ENCODE results near the gene PCDH9.

PCDH9 gene

DNA sequence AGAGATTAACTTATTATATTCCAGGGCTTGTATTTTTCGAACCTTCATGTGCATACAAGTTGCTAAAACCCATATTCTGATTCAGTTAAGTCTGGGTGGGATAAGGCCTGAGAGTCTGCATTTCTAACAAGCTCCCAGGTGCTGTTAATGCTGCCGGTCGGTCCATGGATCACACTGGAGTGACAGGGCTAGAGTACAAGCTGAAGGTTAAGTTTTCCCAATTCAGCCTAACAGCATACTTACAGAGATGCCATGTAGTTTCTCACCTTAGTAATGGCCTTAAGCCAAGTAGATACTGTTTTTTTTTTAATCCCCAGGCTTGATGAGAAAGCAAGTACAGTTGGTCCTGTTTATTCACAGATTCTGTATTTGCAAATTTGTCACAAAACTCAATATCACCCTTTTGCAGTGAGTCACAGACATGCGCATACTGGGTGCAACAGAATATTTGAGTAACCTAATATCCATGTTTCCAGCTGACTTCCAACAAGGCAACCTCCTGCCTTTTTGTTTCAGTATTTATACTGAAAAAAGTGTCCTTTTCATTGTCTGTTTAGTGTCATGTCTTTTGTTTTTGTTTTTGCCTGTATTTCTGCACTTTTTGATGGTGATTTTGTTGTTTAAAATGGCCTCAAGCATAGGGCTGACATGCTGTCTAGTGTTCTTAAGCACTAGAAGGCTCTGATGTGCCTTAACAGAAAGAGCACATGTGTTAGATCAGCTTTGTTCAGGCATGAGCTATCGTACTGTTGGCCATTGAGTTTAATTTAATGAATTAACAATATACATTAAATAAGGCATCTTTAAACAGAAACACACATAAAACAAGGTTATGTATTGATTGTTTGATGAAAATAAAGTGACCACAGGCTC is 875.0 kb downstream of the PCDH9 start:
- no peak for DNase-seq

GRCh38 chr13:66353664-66354063 is 876.5 kb downstream of the PCDH9 start:
- no peak for DNase-seq

DNA sequence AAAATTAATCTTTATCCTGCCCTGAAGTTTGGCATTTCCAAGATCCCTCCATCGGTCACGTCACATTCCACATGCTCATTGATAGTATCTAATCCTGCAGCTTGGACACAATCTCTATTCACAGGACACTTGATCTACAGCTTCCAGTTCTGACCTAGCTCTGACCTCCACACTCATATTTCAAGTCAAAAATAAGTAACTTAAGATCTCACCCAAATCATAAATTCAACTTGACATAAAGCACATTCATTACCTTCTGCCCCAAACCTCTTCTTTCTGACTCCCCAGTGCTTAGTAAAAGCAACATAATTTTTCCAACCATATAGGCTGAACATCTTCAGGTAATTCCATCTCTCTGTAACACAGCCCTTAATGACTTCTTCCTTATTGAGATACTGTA is 880.2 kb downstream of the PCDH9 start:
- peak; percentile 40 for DNase-seq

GRCh38 chr13:66348745-66349690 is 881.1 kb downstream of the PCDH9 start:
- DNase-seq: no peak

- no peak for DNase-seq
Observed at GRCh38 chr13:66347486-66348117, 882.5 kb downstream of the PCDH9 start.

- peak; percentile 21 for DNase-seq
Observed at GRCh38 chr13:66345971-66346370, 884.2 kb downstream of the PCDH9 start.

DNA sequence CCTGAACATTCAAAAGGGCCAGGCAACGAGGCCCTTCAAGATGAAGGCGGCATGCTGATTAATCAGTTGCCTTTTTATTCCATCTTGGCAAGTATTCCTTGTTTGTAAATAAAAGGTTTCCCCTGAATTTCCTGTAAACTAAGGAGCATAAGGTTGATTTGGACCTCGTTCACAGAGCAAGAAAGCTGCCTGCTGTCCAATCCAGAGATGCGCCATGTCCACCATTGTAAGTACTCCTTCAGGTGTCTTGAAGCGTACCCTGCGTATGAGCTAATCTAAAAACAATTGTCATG is 884.7 kb downstream of the PCDH9 start:
- DNase-seq: no peak

DNA sequence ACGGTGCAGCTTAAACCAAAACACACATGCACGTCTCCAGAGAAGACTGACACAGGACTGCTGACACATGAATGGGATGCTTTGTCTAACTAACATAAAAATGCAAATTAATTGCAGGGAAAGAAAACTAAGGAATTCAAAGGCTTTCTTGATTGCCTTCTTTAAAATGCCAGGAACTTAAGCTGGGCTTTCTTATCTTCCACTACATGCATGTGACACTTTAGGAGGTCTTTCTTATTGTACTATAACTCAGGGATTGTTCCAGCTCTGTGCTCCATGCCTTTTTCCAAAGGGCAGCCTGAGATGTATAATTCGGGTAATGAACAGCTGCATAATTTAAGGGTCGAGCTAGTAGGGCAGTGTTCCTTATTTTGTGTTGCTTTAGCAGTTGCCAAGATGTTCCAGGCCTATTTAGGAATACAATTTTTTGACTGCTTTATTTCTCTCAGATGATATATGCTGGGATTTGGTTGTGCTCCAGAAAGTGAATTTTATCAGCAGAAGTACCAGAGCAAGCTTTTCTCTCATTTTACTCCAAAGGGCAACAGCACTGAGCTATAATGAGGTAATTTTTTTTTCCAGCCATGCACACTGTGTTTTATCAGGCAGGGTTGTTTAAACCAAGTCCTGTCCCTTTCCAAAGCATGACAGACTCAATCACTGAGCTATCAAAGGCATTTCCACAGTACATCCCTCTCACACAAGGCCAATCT is 885.2 kb downstream of the PCDH9 start:
- peak; percentile 48 for DNase-seq

DNA sequence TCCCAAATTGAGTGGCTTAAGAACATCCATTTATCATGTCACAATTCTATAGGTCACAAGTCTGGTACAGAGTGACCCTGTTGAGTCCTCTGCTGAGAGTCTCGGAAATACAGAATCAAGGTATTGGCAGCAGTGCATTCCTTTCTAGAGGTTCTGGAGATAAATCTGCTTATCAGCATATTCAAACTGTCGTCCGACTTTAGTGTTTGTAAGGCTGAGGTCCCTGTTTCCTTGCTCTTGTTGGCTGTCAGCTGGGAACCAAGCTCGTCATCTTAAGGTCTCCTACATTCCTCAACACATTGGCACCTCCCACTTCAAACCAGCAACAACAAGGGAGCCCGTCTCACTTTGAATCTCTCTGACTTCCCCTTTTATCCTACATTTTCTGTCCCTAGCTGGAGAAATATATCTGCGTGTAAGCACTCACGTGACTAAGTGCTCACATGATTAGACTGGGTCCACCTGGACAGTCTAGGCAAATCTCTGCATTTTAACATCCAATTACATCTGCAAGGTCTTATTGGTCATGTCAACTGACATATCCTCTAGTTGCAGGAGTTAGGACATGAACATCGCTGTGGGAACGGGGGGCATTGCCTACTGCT is 886.8 kb downstream of the PCDH9 start:
- no peak for DNase-seq

DNA sequence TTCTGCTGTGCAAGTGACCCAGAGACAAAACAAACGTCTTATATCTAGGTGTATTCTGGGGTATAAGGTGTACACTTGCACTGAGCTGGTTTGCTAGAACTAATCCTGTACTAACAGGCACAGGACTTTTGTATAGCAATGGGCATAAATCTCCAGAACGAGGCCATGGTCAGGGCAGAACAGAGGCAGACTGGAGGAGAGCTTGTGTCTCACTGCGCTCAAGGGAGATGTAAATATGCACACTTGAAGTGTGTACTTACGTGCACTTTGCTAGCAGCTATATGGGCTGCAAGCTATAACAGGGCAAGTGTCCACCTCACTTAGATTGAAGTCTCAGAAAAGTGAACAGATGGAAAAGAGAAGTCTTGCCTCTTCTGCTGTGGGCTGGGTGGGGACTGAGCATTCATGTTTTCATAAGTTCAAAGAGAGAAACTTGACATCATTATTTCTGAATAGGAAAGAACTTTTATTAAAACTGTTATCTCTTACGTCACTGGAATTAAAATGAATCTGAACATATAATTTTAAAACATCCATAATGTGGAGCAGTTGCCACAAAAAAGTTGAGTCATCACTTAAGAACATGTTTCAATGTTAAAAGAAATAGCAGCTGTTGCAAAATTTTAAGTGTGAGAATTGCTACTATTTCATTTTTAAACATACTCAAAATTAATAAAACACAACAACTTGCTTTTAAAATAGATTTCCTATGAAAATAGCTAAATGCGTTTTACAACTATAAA is 888.3 kb downstream of the PCDH9 start:
- DNase-seq: no peak

- no peak for DNase-seq
Observed at GRCh38 chr13:66339214-66339613, 890.9 kb downstream of the PCDH9 start.

GRCh38 chr13:66338542-66338941 is 891.6 kb downstream of the PCDH9 start:
- no peak for DNase-seq

DNA sequence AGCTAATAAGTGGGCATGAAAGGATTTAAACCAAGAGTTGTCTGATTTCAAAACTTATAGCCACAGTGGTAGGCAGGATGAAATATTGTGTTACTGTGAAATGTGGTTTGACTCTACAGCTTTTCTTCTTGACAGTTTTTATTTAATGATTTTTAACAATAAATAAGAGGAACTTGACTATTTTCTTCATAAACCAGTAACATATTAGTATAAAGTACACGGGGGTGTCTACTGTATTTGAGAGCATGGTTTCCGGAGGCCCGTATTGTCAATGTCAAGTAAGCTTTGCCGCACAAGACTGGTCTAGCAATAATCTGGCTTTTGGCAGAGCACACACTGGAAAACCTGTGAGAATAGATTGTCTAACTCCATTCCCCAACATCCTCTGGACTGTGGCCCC is 894.5 kb downstream of the PCDH9 start:
- no peak for DNase-seq

DNA sequence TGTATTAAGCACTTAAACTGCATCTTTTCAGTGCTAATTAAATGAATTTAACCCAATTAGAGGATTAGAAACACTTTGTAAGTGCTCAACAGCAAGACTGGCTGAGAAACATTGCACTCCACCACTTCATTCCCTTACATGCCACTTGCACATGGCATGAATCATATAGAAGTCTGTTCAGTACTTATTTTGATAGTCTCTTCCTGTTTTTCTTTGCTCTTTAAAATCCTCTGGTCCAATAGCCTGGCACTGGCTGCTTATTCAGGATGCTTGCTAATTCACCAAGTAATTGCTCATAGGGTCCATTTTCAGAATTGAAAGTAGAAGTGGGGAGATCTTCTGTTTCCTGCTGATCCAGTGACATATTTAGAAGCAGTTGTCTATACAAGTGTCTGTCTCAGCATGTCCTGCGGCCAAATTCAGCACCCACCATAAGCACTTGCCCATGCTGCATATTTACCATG is 900.1 kb downstream of the PCDH9 start:
- DNase-seq: no peak

DNA sequence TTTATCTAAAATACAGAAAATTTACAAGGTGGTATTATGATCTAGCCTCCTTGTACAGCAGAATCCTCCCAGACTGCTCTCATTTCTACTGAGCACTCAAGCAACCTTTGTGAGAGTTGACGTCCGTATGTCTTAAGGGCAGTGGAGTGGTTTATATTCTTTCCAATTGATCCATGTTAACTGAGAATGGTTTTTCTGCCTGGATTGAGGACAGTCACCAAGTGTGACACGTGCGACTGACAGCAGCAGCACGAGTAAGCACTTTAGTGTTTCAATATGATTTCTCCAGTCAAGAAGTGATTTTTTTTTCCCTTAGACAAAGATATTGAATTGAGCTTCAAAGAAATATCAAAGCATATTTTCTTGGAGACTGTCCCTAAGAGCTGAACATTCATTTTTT is 901.7 kb downstream of the PCDH9 start:
- peak; percentile 59 for DNase-seq

GRCh38 chr13:66323745-66324347 is 906.3 kb downstream of the PCDH9 start:
- DNase-seq: no peak

DNA sequence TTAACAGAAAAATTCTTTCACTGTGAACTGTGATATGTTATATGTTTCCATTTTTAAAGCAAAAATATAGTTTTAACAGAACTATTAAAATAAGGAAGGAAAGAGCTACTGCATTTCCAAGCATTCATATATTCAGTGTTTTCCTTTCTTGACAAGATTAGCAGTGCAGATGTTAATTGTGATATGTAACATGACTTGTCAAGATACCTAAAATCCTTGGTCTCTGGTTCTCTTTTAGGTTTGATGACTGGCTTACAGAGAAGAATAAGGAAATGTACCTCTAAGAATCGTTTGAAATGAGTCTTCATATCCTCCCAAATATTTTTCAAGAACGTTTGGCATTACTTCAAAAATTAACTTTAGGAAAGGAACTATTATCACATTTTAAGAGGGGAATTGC is 907.2 kb downstream of the PCDH9 start:
- DNase-seq: no peak

DNA sequence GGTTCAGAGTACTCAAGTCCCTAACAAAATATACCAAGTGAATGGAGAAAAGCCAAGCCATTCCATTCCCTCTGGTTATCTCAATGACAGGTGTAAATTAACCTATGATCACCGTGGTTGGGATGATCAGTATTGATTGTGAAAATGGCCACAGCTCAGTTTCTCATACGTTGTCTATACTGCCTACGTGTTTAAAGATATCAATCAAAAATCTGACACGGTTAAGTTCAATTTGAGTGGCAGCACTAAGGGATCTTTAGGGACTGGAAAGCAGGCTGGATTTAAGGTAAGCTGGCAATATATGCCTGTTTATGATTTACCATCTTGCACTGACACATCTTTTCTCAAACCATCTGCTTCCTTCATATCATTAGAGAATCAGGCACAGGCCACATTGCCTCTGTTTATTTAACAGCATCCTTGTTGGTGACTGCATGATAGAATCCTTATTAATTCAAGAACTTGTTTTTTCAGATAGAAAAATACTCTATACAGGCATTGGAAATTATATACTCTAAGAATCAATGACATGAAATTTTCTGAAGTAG is 907.9 kb downstream of the PCDH9 start:
- no peak for DNase-seq

DNA sequence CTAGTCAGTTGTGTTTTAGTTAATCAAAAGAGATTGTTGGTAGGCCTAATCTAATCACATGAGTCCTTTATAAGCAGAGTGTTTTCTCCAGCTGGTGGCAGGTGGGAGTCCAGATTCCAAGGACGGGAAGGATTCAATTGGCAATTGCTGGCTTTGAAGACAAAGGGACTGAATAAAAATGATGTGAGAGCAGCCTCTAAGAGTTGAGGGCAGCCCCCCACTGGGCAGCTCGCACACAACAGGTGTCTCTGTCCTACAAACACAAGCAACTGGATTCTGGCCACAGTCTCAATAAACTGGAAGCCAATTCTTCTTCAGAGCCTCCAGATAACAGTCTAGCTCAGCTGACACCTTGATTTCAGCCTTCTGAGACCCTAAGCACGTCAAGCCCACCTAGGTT is 915.2 kb downstream of the PCDH9 start:
- DNase-seq: no peak

- DNase-seq: no peak
Observed at GRCh38 chr13:66313413-66313812, 916.7 kb downstream of the PCDH9 start.

All from eye (tissue), 1 donor.